GM12878 (cell line): ENCODE data around the gene MRPL36. TPM values are rescaled to one million over a fixed set of nuclear protein-coding genes. Genes with fewer than 3 reads are reported as not detected.
A peak's percentile ranks its signal among the peaks of the same experiment; 100 is the strongest.

Experiments
- ATAC-seq: fragments of 200-7000 bp; cut with Tn5 transposase; 3 replicates; pipeline ENCODE4 v1.9.1; 2020; ENCODE audit warnings: mild to moderate bottlenecking, moderate library complexity
- BruUV-seq: library from RNA; stranded (reverse); fragments of 400-500 nt; replicated peaks from 2 replicates; lab custom pipeline; 2021; lab: Mats Ljungman, UMichigan
- CTCF ChIA-PET: fragments of 300-600 bp; sonication (Branson Sonifier 250); formaldehyde crosslinking; extraction: SDS; loops from one replicate; lab custom pipeline; 2021; ENCODE audit warnings: inconsistent platforms; lab: Yijun Ruan, JAX
- POLR2A ChIA-PET: fragments of 350-600 bp; formaldehyde crosslinking; extraction: SDS; loops from one replicate; lab custom pipeline; 2021; ENCODE audit warnings: inconsistent platforms; lab: Charles Lee
- RAD21 ChIA-PET: fragments of 300-600 bp; sonication (Branson Sonifier 250); formaldehyde crosslinking; loops from one replicate; lab custom pipeline; 2023; ENCODE audit warnings: antibody characterized with exemption; ENCODE audit not compliant: unreplicated experiment; lab: Charles Lee
- SMC1A ChIA-PET: fragments of 300-600 bp; sonication (Branson Sonifier 250); formaldehyde crosslinking; loops from one replicate; lab custom pipeline; 2023; ENCODE audit not compliant: unreplicated experiment, uncharacterized antibody; lab: Charles Lee
- DNase-seq: peaks from one replicate; pipeline ENCODE4 v3.0.0-alpha.2; 2011; ENCODE audit warnings: low read depth, low spot score
- FAIRE-seq: peaks from 3 replicates; lab custom pipeline; 2011; peaks lifted over from hg19 to GRCh38; lab: Jason Lieb, UNC
- H2AFZ ChIP-seq: 2 replicates; pipeline ENCODE4 v1.6.0; 2011; ENCODE audit warnings: low read depth, low read length, control low read depth; ENCODE audit not compliant: control insufficient read depth
- H3K27ac ChIP-seq: 2 replicates; pipeline ENCODE4 v1.5.1; 2011; ENCODE audit warnings: control low read depth; ENCODE audit not compliant: control insufficient read depth, insufficient read depth
- H3K27me3 ChIP-seq, 2 experiments: replicated peaks in 1 of 2; 2 replicates each; pipeline versions ENCODE4 v1.6.0 to v1.6.1; 2011; ENCODE audit warnings: low read length in 1 of 2; ENCODE audit not compliant: control insufficient read depth in 2 of 2, insufficient read depth in 2 of 2
- H3K36me3 ChIP-seq, 2 experiments: 2 replicates each; pipeline ENCODE4 v1.5.1; 2011; ENCODE audit warnings: low read length in 1 of 2; ENCODE audit not compliant: control insufficient read depth in 2 of 2, insufficient read depth in 2 of 2
- H3K4me1 ChIP-seq: 2 replicates; pipeline ENCODE4 v1.6.1; 2011; ENCODE audit warnings: mild to moderate bottlenecking, low read length, moderate library complexity, mixed read lengths; ENCODE audit not compliant: control insufficient read depth, insufficient read depth
- H3K4me2 ChIP-seq: 2 replicates; pipeline ENCODE4 v1.6.0; 2011; ENCODE audit warnings: control low read depth; ENCODE audit not compliant: control insufficient read depth, insufficient read depth
- H3K4me3 ChIP-seq: fragments of 200-600 bp; sonication (generic); 2 replicates; pipeline ENCODE4 v1.5.1; 2016
- H3K79me2 ChIP-seq: 2 replicates; pipeline ENCODE4 v1.6.0; 2011; ENCODE audit warnings: low read length; ENCODE audit not compliant: control insufficient read depth, insufficient read depth
- H3K9ac ChIP-seq: 2 replicates; pipeline ENCODE4 v1.8.0; 2011; ENCODE audit warnings: low read length, control low read depth, mixed read lengths; ENCODE audit not compliant: control insufficient read depth, insufficient read depth
- H3K9me3 ChIP-seq: replicated peaks from 3 replicates; pipeline ENCODE4 v1.5.1; 2011; ENCODE audit warnings: mild to moderate bottlenecking, low read length; ENCODE audit not compliant: control insufficient read depth, insufficient read depth
- H4K20me1 ChIP-seq: 2 replicates; pipeline ENCODE4 v1.6.0; 2011; ENCODE audit not compliant: control insufficient read depth, insufficient read depth
- ESRRA ChIP-seq: IDR thresholded peaks from 2 replicates; pipeline ENCODE4 v1.6.1; 2012; ENCODE audit warnings: mild to moderate bottlenecking, low read length, improper control_type of control experiment
- FOXK2 ChIP-seq: fragments of 450-650 bp; IDR thresholded peaks from 2 replicates; pipeline ENCODE4 v1.6.1; 2017; ENCODE audit warnings: mild to moderate bottlenecking, moderate library complexity
- KLF5 ChIP-seq: fragments of 450-650 bp; IDR thresholded peaks from 2 replicates; pipeline ENCODE4 v1.6.1; 2014; ENCODE audit warnings: mild to moderate bottlenecking; ENCODE audit not compliant: partially characterized antibody
- MAX ChIP-seq: IDR thresholded peaks from 2 replicates; pipeline ENCODE4 v1.6.1; 2012; ENCODE audit warnings: low read depth, low read length, improper control_type of control experiment
- MEF2B ChIP-seq: fragments of 450-650 bp; IDR thresholded peaks from 2 replicates; pipeline ENCODE4 v1.6.1; 2018; ENCODE audit warnings: mild to moderate bottlenecking, moderate library complexity; ENCODE audit not compliant: partially characterized antibody, poor library complexity, severe bottlenecking
- MYC ChIP-seq: IDR thresholded peaks from 2 replicates; pipeline ENCODE4 v1.6.1; 2011; ENCODE audit warnings: mild to moderate bottlenecking, low read length, moderate library complexity, inconsistent platforms; ENCODE audit not compliant: insufficient read depth, insufficient replicate concordance, insufficient read length, severe bottlenecking
- NR2C1 ChIP-seq: fragments of 450-650 bp; IDR thresholded peaks from 2 replicates; pipeline ENCODE4 v1.6.1; 2017; ENCODE audit warnings: antibody characterized with exemption, mild to moderate bottlenecking, moderate library complexity
- PAX5 ChIP-seq: IDR thresholded peaks from 2 replicates; pipeline ENCODE4 v1.6.1; 2011; ENCODE audit warnings: low read depth, low read length, borderline replicate concordance
- RAD21 ChIP-seq: IDR thresholded peaks from 2 replicates; pipeline ENCODE4 v1.6.1; 2011; ENCODE audit warnings: mild to moderate bottlenecking, low read depth, low read length, moderate library complexity; ENCODE audit not compliant: insufficient read depth
- RCOR1 ChIP-seq: conservative IDR thresholded peaks from 2 replicates; pipeline ENCODE4 v1.6.1; 2012; ENCODE audit warnings: low read depth, low read length, improper control_type of control experiment
- SREBF2 ChIP-seq: IDR thresholded peaks from 2 replicates; pipeline ENCODE4 v1.6.1; 2012; ENCODE audit warnings: mild to moderate bottlenecking, low read length
- YY1 ChIP-seq: IDR thresholded peaks from 2 replicates; pipeline ENCODE4 v1.6.1; 2011; ENCODE audit warnings: low read depth, mild to moderate bottlenecking, low read length
- ZNF274 ChIP-seq: IDR thresholded peaks from one replicate; pipeline ENCODE4 v1.8.0; 2011; ENCODE audit not compliant: insufficient read length, insufficient read depth
- WGBS: methylation state at CpG from one replicate; pipeline ENCODE4 v1.1.6; 2016; ENCODE audit warnings: low lambda C conversion rate; ENCODE audit not compliant: insufficient replicate concordance, insufficient coverage; ENCODE audit errors: missing lambda C conversion rate; 5-methylcytosine and 5-hydroxymethylcytosine counted together
- in situ Hi-C: fragments of 300-500 bp; cut with MboI; formaldehyde crosslinking; loops from 9 replicates; pipeline ENCODE4 v1.14.3; 2018; ENCODE audit warnings: mixed read lengths
- intact Hi-C: fragments of 100-400 bp; cut with micrococcal nuclease; formaldehyde crosslinking; loops from one replicate; pipeline ENCODE4 v1.14.2; 2022; ENCODE audit not compliant: unreplicated experiment
- polyA plus RNA-seq, 11 experiments: library from polyadenylated mRNA; depleted of rRNA in 4 of 11; unstranded in 6 of 11; stranded (reverse) in 5 of 11; fragments of >200 nt; fragmentation: Nextera tagmentation in 4 of 11; fragmentation: Illumina TruSeq in 1 of 11; extraction: Ambion mirVana in 4 of 11; extraction: Trizol in 1 of 11; gene quantifications; 1 replicate in 1 of 11; 2 replicates in 10 of 11; pipeline versions ENCODE4 v1.2.1 to v1.2.3, GENCODE V29; 2011 to 2016; ENCODE audit warnings: inconsistent platforms in 2 of 11, missing spikeins in 2 of 11, low read depth in 1 of 11
- total RNA-seq, 4 experiments: library from RNA; depleted of rRNA in 3 of 4; stranded (reverse); fragments of >200 nt in 3 of 4; fragmentation: Illumina TruSeq in 1 of 4; extraction: Trizol in 1 of 4; gene quantifications; 2 replicates each; pipeline versions ENCODE4 v1.2.1 to v1.2.3, GENCODE V29; 2013 to 2021
- TF ChIP-seq, protein P1 (sequence below): fragments of 450-650 bp; IDR thresholded peaks from 2 replicates; pipeline ENCODE4 v1.6.1; 2016; ENCODE audit warnings: mild to moderate bottlenecking, moderate library complexity, borderline replicate concordance

MRPL36 gene
- total and polyA plus RNA-seq, 10 of the 15 experiments (the other 5 are each of a cell fraction or from before 2014, with no cell fraction given): 89.2 to 559 (median 152) TPM

DNA sequence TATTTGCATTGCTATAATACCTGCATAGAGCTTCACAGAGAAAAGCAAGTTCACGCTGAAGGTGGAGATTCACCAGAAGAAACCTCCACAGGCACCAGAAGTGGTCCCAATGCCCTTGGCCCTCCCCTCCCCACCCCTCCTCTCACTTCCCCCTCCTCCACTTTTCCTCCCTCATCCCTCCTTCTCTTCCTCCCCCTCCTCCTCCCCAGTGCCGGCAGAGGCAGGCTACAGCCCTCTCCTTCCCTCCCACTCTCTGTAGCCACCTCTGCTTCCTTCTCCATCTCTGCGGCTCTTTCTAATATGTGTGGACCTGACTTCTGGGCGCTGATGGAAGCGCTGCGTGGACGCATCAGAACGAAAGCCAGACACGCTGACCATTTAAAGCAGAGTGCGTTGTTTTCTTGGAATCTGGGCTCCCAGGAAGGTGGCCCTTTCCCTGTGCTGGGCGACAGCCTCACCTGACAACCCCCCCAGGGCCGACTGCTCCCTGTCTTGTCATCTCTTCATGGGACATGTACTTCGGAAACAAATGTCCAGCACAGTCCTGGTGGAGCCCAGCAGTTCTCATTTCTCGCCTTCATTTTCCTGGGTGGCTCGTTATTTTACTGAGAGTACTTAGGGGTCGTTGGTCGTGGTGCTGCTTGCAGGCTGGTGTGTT, 31.1 kb upstream of the MRPL36 start:
- RAD21 ChIA-PET: no interaction called here
- BruUV-seq: no TSS peak
- H3K4me1 ChIP-seq: no peaks in the 10 kb centered on the region
- SMC1A ChIA-PET: no interaction called here
- POLR2A ChIA-PET: no interaction called here
- no peak overlapping the region for H3K9ac ChIP-seq
- CTCF ChIA-PET: no interaction called here
- H3K36me3 ChIP-seq: peaks cover 0 to 1% of the 10 kb centered on the region in 2 experiments; a peak in 2 of 4 replicates
- no peak overlapping the region for H3K27ac ChIP-seq
- no peak for DNase-seq
- no peak for FAIRE-seq
- WGBS: 74% methylated on average over 16 of the region's 17 CpGs
- no peaks in the 10 kb centered on the region for H3K9me3 ChIP-seq
- H3K4me2 ChIP-seq: no peak overlapping the region
- H3K79me2 ChIP-seq: no peaks in the 10 kb centered on the region
- intact Hi-C loops (no loop called here), in situ Hi-C loops (no loop called here)
- H2AFZ ChIP-seq: no peak overlapping the region
- H3K4me3 ChIP-seq: no peak overlapping the region
- no peak for ATAC-seq
- H4K20me1 ChIP-seq: no peaks in the 10 kb centered on the region
- no peak for TF ChIP-seq PAX5
- no peak for TF ChIP-seq MYC
- no peak for TF ChIP-seq YY1
- no peaks in the 10 kb centered on the region for H3K27me3 ChIP-seq

- no peak for FAIRE-seq
- 97% methylated on average over 28 of the region's 39 CpGs for WGBS
- POLR2A ChIA-PET: no interaction called here
- no peak for DNase-seq
- H3K9me3 ChIP-seq: no peaks in the 10 kb centered on the region
- no peak overlapping the region for H2AFZ ChIP-seq
- no TSS peak for BruUV-seq
- no peaks in the 10 kb centered on the region for H4K20me1 ChIP-seq
- SMC1A ChIA-PET: no interaction called here
- H3K27me3 ChIP-seq: no peaks in the 10 kb centered on the region
- no peak overlapping the region for H3K4me2 ChIP-seq
- H3K4me3 ChIP-seq: no peak overlapping the region
- TF ChIP-seq MEF2B: no peak
- no peak for TF ChIP-seq MAX
- TF ChIP-seq KLF5: no peak
- TF ChIP-seq RCOR1: no peak
- no peak for TF ChIP-seq SREBF2
- no peak for TF ChIP-seq ESRRA
- no peak for TF ChIP-seq ZNF274
- TF ChIP-seq, protein P1, sequence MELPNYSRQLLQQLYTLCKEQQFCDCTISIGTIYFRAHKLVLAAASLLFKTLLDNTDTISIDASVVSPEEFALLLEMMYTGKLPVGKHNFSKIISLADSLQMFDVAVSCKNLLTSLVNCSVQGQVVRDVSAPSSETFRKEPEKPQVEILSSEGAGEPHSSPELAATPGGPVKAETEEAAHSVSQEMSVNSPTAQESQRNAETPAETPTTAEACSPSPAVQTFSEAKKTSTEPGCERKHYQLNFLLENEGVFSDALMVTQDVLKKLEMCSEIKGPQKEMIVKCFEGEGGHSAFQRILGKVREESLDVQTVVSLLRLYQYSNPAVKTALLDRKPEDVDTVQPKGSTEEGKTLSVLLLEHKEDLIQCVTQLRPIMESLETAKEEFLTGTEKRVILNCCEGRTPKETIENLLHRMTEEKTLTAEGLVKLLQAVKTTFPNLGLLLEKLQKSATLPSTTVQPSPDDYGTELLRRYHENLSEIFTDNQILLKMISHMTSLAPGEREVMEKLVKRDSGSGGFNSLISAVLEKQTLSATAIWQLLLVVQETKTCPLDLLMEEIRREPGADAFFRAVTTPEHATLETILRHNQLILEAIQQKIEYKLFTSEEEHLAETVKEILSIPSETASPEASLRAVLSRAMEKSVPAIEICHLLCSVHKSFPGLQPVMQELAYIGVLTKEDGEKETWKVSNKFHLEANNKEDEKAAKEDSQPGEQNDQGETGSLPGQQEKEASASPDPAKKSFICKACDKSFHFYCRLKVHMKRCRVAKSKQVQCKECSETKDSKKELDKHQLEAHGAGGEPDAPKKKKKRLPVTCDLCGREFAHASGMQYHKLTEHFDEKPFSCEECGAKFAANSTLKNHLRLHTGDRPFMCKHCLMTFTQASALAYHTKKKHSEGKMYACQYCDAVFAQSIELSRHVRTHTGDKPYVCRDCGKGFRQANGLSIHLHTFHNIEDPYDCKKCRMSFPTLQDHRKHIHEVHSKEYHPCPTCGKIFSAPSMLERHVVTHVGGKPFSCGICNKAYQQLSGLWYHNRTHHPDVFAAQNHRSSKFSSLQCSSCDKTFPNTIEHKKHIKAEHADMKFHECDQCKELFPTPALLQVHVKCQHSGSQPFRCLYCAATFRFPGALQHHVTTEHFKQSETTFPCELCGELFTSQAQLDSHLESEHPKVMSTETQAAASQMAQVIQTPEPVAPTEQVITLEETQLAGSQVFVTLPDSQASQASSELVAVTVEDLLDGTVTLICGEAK: no peak
- TF ChIP-seq RAD21: no peak
- no peak for TF ChIP-seq NR2C1
- no peak for TF ChIP-seq FOXK2
- CTCF ChIA-PET: interaction anchor here (1.5 kb wide), 1 partner anchor 90 kb away, joined by 4 read pairs; no protein-coding TSS in a partner anchor
- RAD21 ChIA-PET: no interaction called here
- in situ Hi-C loops: no loop called here
- no peaks in the 10 kb centered on the region for H3K4me1 ChIP-seq
- H3K79me2 ChIP-seq: no peaks in the 10 kb centered on the region
- no peak overlapping the region for H3K27ac ChIP-seq
- peak; percentile 50 for ATAC-seq
- H3K36me3 ChIP-seq: peaks cover 0 to 14% of the 10 kb centered on the region in 2 experiments; a peak in 3 of 4 replicates
- intact Hi-C loops: no loop called here
- no peak overlapping the region for H3K9ac ChIP-seq
These were observed 28.3 kb upstream of the MRPL36 start for GRCh38 chr5:1827886-1828397.
